OCI-LY7 (cell line): ENCODE data around the gene NME9. TPM values are rescaled to one million over a fixed set of nuclear protein-coding genes. Genes with fewer than 3 reads are reported as not detected.

Experiments
- BruUV-seq: library from RNA; stranded (reverse); fragments of 400-500 nt; replicated peaks from 2 replicates; lab custom pipeline; 2021; lab: Mats Ljungman, UMichigan
- CTCF ChIA-PET: fragments of 300-600 bp; sonication (Branson Sonifier 250); formaldehyde crosslinking; loops from one replicate; lab custom pipeline; 2022; ENCODE audit warnings: antibody characterized with exemption; ENCODE audit not compliant: unreplicated experiment; lab: Charles Lee
- POLR2A ChIA-PET: fragments of 300-600 bp; sonication (Branson Sonifier 250); formaldehyde crosslinking; loops from one replicate; lab custom pipeline; 2022; ENCODE audit warnings: antibody characterized with exemption; lab: Charles Lee
- DNase-seq: peaks from one replicate; pipeline ENCODE4 v3.0.0-alpha.2; 2015; ENCODE audit warnings: low spot score
- H2AFZ ChIP-seq: fragments of 200-600 bp; sonication (generic), shearing (Covaris generic); 2 replicates; pipeline ENCODE4 v1.6.1; 2014; ENCODE audit warnings: mild to moderate bottlenecking, antibody characterized with exemption, low read length, moderate library complexity
- H3K27ac ChIP-seq: fragments of 200-600 bp; sonication (generic); 2 replicates; pipeline ENCODE4 v1.5.1; 2014; ENCODE audit warnings: mixed run types, low read depth, mild to moderate bottlenecking, moderate library complexity, low read length, inconsistent platforms; ENCODE audit not compliant: poor library complexity, severe bottlenecking
- H3K36me3 ChIP-seq: fragments of 200-600 bp; sonication (generic); 2 replicates; pipeline ENCODE4 v1.6.1; 2014; ENCODE audit warnings: mild to moderate bottlenecking, antibody characterized with exemption, low read length, moderate library complexity, mixed read lengths; ENCODE audit not compliant: insufficient read depth
- H3K4me1 ChIP-seq: fragments of 200-600 bp; sonication (generic); 2 replicates; pipeline ENCODE4 v1.5.1; 2014; ENCODE audit warnings: mild to moderate bottlenecking, low read length; ENCODE audit not compliant: insufficient read depth, poor library complexity, severe bottlenecking
- H3K4me2 ChIP-seq: fragments of 200-600 bp; sonication (generic); 2 replicates; pipeline ENCODE4 v1.6.1; 2014; ENCODE audit warnings: mild to moderate bottlenecking, low read length
- H3K4me3 ChIP-seq: fragments of 200-600 bp; sonication (generic); 2 replicates; pipeline ENCODE4 v1.5.1; 2014; ENCODE audit warnings: mild to moderate bottlenecking, low read depth, low read length; ENCODE audit not compliant: poor library complexity, severe bottlenecking
- H3K79me2 ChIP-seq: fragments of 200-600 bp; sonication (generic); 2 replicates; pipeline ENCODE4 v1.6.1; 2016; ENCODE audit warnings: low read depth, mild to moderate bottlenecking, low read length, moderate library complexity, mixed read lengths; ENCODE audit not compliant: insufficient read depth
- H3K9me2 ChIP-seq: fragments of 200-600 bp; sonication (generic); 2 replicates; pipeline ENCODE4 v1.6.1; 2016; ENCODE audit warnings: mild to moderate bottlenecking, low read length, mixed read lengths; ENCODE audit not compliant: insufficient read depth
- H3K9me3 ChIP-seq: fragments of 200-600 bp; sonication (generic); 2 replicates; pipeline ENCODE4 v1.6.1; 2014; ENCODE audit warnings: mild to moderate bottlenecking, mixed run types, low read length, mixed read lengths
- H4K20me1 ChIP-seq: fragments of 200-600 bp; sonication (generic); 2 replicates; pipeline ENCODE4 v1.6.1; 2014; ENCODE audit warnings: mild to moderate bottlenecking, antibody characterized with exemption, low read length, moderate library complexity, mixed read lengths; ENCODE audit not compliant: insufficient read depth
- CTCF ChIP-seq: fragments of 200-600 bp; sonication (generic); conservative IDR thresholded peaks from 2 replicates; pipeline ENCODE4 v1.5.1; 2014; ENCODE audit warnings: mild to moderate bottlenecking, antibody characterized with exemption, low read length, moderate library complexity, mixed read lengths
- EZH2phosphoT487 ChIP-seq: fragments of 200-600 bp; sonication (generic); IDR thresholded peaks from 2 replicates; pipeline ENCODE4 v1.6.1; 2018; ENCODE audit warnings: low read depth, borderline replicate concordance, mild to moderate bottlenecking, mixed run types, antibody characterized with exemption, low read length, moderate library complexity, mixed read lengths
- intact Hi-C: fragments of 100-400 bp; cut with micrococcal nuclease; formaldehyde crosslinking; loops from one replicate; pipeline ENCODE4 v1.10.0; 2022; ENCODE audit not compliant: unreplicated experiment
- total RNA-seq, 2 experiments: library from RNA; depleted of rRNA in 1 of 2; stranded (reverse); fragments of >200 nt in 1 of 2; shearing (Covaris generic) in 1 of 2; gene quantifications; 2 replicates each; pipeline ENCODE4 v1.2.3, GENCODE V29; 2014 to 2022

The NME9 gene
- total RNA-seq, 2 experiments from 2014 or later = not detected

- DNase-seq = no peak
- Histone ChIP-seq H3K27ac (no peak overlapping the region), H3K4me2 (no peak overlapping the region), H4K20me1 (no peaks in the 10 kb centered on the region), H3K36me3 (no peaks in the 10 kb centered on the region), H3K9me2 (no peaks in the 10 kb centered on the region), H3K4me1 (peaks cover 12% of the 10 kb centered on the region), H3K9me3 (no peaks in the 10 kb centered on the region), H3K4me3 (no peak overlapping the region), H3K79me2 (no peaks in the 10 kb centered on the region), H2AFZ (no peak overlapping the region)
- TF ChIP-seq EZH2phosphoT487 = no peak
- no peak for TF ChIP-seq CTCF
- POLR2A ChIA-PET = no interaction called here
- BruUV-seq = no TSS peak
- CTCF ChIA-PET = no interaction called here
- intact Hi-C loops = no loop called here
Observed at GRCh38 chr3:138323971-138324370, 5.7 kb downstream of the NME9 start.

DNA sequence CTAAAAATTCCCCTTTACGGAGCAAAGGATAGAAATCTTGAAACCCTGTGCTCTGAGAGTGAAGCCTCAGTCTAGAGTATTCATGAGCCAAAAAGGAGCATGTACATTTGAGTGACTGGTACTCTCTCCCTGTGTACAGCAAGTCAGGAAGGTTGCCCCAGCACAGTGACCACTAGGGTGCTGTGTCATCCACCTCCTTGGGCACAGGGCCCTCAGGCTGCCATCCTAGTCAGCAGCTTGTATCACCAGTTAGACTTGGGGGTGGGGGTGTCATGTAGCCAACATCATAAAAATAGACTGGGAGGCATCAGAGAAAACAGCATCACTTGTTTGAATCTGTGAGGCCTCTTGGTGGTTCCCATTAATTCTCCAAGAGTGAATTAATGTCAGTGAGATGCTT is 12.0 kb downstream of the NME9 start:
- no TSS peak for BruUV-seq
- H3K9me2 ChIP-seq = no peaks in the 10 kb centered on the region
- no peaks in the 10 kb centered on the region for H3K9me3 ChIP-seq
- no peak for DNase-seq
- intact Hi-C loops = no loop called here
- H3K36me3 ChIP-seq = no peaks in the 10 kb centered on the region
- no peak overlapping the region for H2AFZ ChIP-seq
- ChIA-PET POLR2A (no interaction called here), CTCF (no interaction called here)
- H3K79me2 ChIP-seq = no peaks in the 10 kb centered on the region
- no peak overlapping the region for H3K4me3 ChIP-seq
- H4K20me1 ChIP-seq = no peaks in the 10 kb centered on the region
- H3K4me2 ChIP-seq = no peak overlapping the region
- no peak overlapping the region for H3K27ac ChIP-seq
- no peak for TF ChIP-seq EZH2phosphoT487
- no peak for TF ChIP-seq CTCF
- H3K4me1 ChIP-seq = peaks cover 5% of the 10 kb centered on the region

DNA sequence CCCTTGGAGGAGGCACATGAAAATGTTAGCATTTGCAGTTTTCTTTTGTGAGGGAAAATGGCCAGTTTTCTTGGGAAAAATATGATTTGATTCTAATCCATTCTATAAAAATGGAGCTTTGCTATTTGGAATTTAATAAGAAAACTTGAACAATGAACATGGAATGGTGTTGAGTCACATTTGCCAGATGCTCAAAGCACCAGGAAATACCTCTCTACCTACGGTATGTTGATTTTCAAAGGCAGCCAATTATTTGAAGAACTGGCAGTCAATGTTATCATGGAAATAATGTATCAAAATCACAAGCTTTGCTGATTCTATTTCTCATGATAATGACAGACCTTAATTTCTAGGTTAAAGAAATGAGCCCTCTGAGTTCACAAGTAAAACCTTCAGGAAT is 14.9 kb downstream of the NME9 start:
- DNase-seq = no peak
- Histone ChIP-seq H3K4me1 (no peaks in the 10 kb centered on the region), H3K27ac (no peak overlapping the region), H3K4me3 (no peak overlapping the region), H3K4me2 (no peak overlapping the region), H3K9me3 (no peaks in the 10 kb centered on the region), H4K20me1 (no peaks in the 10 kb centered on the region), H3K9me2 (no peaks in the 10 kb centered on the region), H3K79me2 (no peaks in the 10 kb centered on the region), H3K36me3 (no peaks in the 10 kb centered on the region), H2AFZ (no peak overlapping the region)
- ChIA-PET POLR2A (interaction anchor here (0.6 kb wide), 1 partner anchor 22 kb away, joined by 7 read pairs; no protein-coding TSS in a partner anchor), CTCF (no interaction called here)
- intact Hi-C loops = no loop called here
- TF ChIP-seq EZH2phosphoT487 = no peak
- no peak for TF ChIP-seq CTCF
- BruUV-seq = no TSS peak
